ENCODE results near the gene PLAAT1.

The PLAAT1 gene

DNA sequence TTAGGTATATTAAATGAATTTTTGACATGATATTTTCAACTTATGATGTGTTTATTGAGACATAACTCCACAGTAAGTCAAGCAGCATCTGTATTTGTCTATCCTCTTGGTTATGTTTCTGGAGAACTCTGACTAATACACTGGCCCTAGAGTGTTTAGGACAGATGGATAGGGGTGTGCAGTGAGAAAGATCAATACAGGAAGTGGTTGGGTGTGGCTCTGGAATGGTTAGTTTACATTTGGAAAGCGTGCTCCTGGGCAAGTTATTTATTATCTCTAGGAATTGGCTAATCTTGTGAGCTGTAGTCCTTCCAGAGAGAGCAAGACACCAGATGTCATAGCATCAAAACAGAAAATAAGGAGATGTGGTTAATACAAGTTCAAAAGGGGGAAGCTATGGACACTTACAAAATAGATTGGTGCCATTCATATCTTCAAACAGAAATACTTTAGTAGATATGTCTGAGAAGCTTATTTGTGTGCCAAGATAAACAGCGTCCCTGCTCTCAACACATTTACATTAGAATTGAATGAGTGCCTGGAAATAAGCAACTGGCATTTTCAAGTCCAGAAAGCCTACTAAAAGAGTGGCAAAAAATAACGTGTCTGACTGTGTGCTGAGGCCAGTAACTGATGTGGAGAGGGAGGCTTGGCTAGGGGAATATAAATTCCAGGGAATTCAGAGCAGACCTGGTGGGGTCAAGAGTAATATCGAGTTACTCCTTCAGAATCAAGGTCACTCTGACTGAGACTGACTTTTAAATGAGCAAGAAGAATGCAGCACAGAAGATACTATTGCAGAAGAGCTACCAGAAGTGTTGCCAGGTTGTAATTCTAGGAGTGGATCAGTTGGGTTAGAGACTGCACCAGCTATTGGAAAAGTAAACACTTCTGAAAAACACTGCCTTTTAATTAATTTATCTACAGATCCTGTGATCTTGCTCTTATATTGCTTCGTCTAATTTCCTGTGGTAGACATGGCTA is 33.4 kb upstream of the PLAAT1 start:
- Histone ChIP-seq H3K9me3 (ENCODE audit: insufficient read depth, low read depth, low read length) (no peaks in the 10 kb centered on the region), H3K4me2 (ENCODE audit: low read depth, low read length, poor library complexity, severe bottlenecking) (no peak overlapping the region), H3K36me3 (ENCODE audit: insufficient read depth, low read length) (no peaks in the 10 kb centered on the region)

DNA sequence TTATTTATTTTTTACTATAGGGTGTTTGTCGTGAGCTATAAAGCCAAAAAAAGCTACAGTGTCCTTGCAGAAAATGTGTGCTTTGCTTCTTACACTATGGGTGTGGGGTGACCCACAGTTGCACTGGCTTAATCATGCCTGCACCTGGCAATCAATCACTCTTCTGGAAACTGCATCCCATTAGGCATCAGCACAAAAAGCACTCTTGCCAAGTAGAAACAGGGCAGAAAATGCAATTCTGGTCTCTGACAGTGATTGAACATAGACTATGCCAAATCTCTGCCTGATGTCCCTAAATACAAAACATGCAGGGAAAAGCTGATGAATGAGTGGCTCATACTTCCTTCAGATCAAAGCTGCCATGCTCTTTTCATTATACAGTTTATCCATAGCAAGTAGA is 30.4 kb upstream of the PLAAT1 start:
- Histone ChIP-seq H2AFZ (ENCODE audit: low read length) (no peak overlapping the region), H3K9ac (ENCODE audit: low read depth, low read length, poor library complexity, severe bottlenecking) (no peak overlapping the region), H3K4me2 (ENCODE audit: low read depth, low read length, poor library complexity, severe bottlenecking) (no peak overlapping the region), H3K4me1 (ENCODE audit: insufficient read depth, low read length, poor library complexity, severe bottlenecking) (no peaks in the 10 kb centered on the region), H4K20me1 (ENCODE audit: insufficient read depth, low read length, poor library complexity, severe bottlenecking) (no peaks in the 10 kb centered on the region), H3K36me3 (ENCODE audit: insufficient read depth, low read length) (no peaks in the 10 kb centered on the region), H3K9me3 (ENCODE audit: insufficient read depth, low read depth, low read length) (no peaks in the 10 kb centered on the region), H3F3A (ENCODE audit: low read depth) (no peaks in the 10 kb centered on the region), H3K27me3 (ENCODE audit: insufficient read depth, low read length, poor library complexity, severe bottlenecking) (no peaks in the 10 kb centered on the region), H3K79me2 (ENCODE audit: insufficient read depth, low read length) (no peaks in the 10 kb centered on the region), H3K4me3 (ENCODE audit: low read length, poor library complexity, severe bottlenecking) (no peak overlapping the region), H3K9me2 (replicated peaks; ENCODE audit: low read depth, low read length) (no peaks in the 10 kb centered on the region)
- TF ChIP-seq EZH2phosphoT487 (IDR thresholded peaks at IDR 0.05; ENCODE audit: borderline replicate concordance) = no peak

More for the DNA sequence above, 33.4 kb upstream of the PLAAT1 start:
- Histone ChIP-seq H3K79me2 (ENCODE audit: insufficient read depth, low read length) (no peaks in the 10 kb centered on the region), H3K9ac (ENCODE audit: low read depth, low read length, poor library complexity, severe bottlenecking) (no peak overlapping the region), H3K4me3 (ENCODE audit: low read length, poor library complexity, severe bottlenecking) (no peak overlapping the region), H4K20me1 (ENCODE audit: insufficient read depth, low read length, poor library complexity, severe bottlenecking) (no peaks in the 10 kb centered on the region), H3K4me1 (ENCODE audit: insufficient read depth, low read length, poor library complexity, severe bottlenecking) (no peaks in the 10 kb centered on the region), H3K9me2 (replicated peaks; ENCODE audit: low read depth, low read length) (no peaks in the 10 kb centered on the region), H2AFZ (ENCODE audit: low read length) (no peak overlapping the region), H3K27me3 (ENCODE audit: insufficient read depth, low read length, poor library complexity, severe bottlenecking) (no peaks in the 10 kb centered on the region), H3F3A (ENCODE audit: low read depth) (no peaks in the 10 kb centered on the region)
- TF ChIP-seq CTCF (conservative IDR thresholded peaks at IDR 0.05; ENCODE audit: low read length) (no peak), EZH2phosphoT487 (IDR thresholded peaks at IDR 0.05; ENCODE audit: borderline replicate concordance) (no peak)

DNA sequence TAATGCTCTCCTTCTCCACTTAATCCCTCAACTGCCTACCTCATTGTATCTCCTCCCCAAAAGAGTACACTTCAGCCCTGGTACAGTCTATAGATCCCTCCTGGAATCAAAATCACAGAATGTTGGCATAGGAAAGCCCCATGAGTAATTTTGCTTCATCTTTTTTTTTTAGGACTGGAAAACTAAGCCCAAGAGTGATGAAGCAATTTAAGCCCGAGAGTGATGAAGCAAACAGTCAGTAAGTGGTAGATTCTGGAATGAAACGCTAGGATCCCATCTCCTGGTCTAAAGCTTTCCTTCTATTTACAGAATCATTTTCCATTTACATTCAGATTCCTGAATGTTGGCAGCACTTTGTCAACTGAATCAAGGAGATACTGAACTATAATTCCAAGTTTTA is 29.8 kb upstream of the PLAAT1 start:
- no peak overlapping the region for H3K4me2 ChIP-seq (ENCODE audit: low read depth, low read length, poor library complexity, severe bottlenecking)
- no peak overlapping the region for H2AFZ ChIP-seq (ENCODE audit: low read length)
- no peaks in the 10 kb centered on the region for H3K27me3 ChIP-seq (ENCODE audit: insufficient read depth, low read length, poor library complexity, severe bottlenecking)
- H3K4me3 ChIP-seq (ENCODE audit: low read length, poor library complexity, severe bottlenecking) = no peak overlapping the region
- H3K9ac ChIP-seq (ENCODE audit: low read depth, low read length, poor library complexity, severe bottlenecking) = no peak overlapping the region
- H3K9me2 ChIP-seq (replicated peaks; ENCODE audit: low read depth, low read length) = no peaks in the 10 kb centered on the region
- no peaks in the 10 kb centered on the region for H3K9me3 ChIP-seq (ENCODE audit: insufficient read depth, low read depth, low read length)
- no peak for TF ChIP-seq EZH2phosphoT487 (IDR thresholded peaks at IDR 0.05; ENCODE audit: borderline replicate concordance)
- TF ChIP-seq CTCF (conservative IDR thresholded peaks at IDR 0.05; ENCODE audit: low read length) = no peak
- H3K36me3 ChIP-seq (ENCODE audit: insufficient read depth, low read length) = no peaks in the 10 kb centered on the region
- no peaks in the 10 kb centered on the region for H3K4me1 ChIP-seq (ENCODE audit: insufficient read depth, low read length, poor library complexity, severe bottlenecking)
- no peaks in the 10 kb centered on the region for H4K20me1 ChIP-seq (ENCODE audit: insufficient read depth, low read length, poor library complexity, severe bottlenecking)
- H3K79me2 ChIP-seq (ENCODE audit: insufficient read depth, low read length) = no peaks in the 10 kb centered on the region
- H3F3A ChIP-seq (ENCODE audit: low read depth) = no peaks in the 10 kb centered on the region
